NT2/D1 (cell line): ENCODE data around the gene TOLLIP.

Source experiments
- SUZ12 ChIP-seq: IDR thresholded peaks from 2 replicates; pipeline ENCODE4 v1.6.1; 2011; ENCODE audit not compliant: insufficient read length, insufficient read depth; ENCODE audit errors: extremely low read depth
- YY1 ChIP-seq: IDR thresholded peaks from 2 replicates; pipeline ENCODE4 v1.6.1; 2011; ENCODE audit not compliant: insufficient read length, insufficient read depth
- ZNF274 ChIP-seq: IDR thresholded peaks from 2 replicates; pipeline ENCODE4 v1.6.1; 2011; ENCODE audit warnings: mild to moderate bottlenecking, low read depth, low read length

DNA sequence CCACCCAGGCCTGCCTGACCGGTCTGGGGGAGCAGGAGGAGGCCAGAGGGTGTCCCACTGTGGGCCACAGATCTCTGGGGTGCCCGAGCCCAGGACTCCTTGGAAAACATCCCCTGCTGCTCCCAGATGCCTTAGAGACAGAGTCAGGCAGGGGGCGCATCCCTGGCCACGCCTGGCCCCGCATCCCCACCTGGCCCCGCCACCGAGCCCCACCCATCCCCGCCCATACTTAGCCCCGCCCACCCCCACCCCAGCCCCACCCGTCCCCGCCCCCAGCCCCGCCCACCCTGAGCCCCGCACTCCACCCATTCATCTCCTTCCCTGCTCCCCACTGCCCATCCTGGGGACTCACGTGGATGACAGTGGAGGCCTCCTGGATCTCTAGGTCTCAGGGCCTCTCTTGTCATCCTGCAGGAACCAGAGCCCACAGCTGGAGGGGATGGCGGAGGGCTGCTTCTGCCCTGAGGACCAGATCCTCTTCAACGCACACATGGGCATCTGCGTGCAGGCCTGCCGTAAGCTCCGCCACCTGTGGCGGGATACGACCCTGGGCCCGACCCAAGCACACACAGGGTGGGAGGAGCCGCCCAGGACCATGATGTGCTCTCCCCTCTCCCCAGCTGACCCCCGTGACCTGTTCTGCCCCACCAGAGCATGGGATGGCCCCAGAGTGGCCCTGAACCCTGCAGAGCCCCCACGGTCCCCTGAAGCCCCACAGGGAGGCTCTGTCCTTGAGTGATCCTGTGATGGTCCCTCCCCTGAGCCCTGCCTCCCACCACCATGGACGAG lies 53.0 kb downstream of the TOLLIP start:
- TF ChIP-seq YY1 (no peak), ZNF274 (no peak), SUZ12 (no peak)
